HG03354 (cell line): ENCODE results near the gene CDC7.

Experiments
- ATAC-seq: cut with Tn5 transposase; IDR thresholded peaks from one replicate; pipeline ENCODE4 v1.9.1; 2021; ENCODE audit warnings: mild to moderate bottlenecking; ENCODE audit not compliant: unreplicated experiment, poor library complexity, severe bottlenecking

CDC7 gene

GRCh38 chr1:91568261-91568660, 67.6 kb downstream of the CDC7 start:
- no peak for ATAC-seq

GRCh38 chr1:91569411-91570119, 68.9 kb downstream of the CDC7 start:
- ATAC-seq = no peak

GRCh38 chr1:91570120-91570448, 69.4 kb downstream of the CDC7 start:
- ATAC-seq = no peak

- peak; percentile 78 for ATAC-seq
These were observed 71.4 kb downstream of the CDC7 start for GRCh38 chr1:91572044-91572443.
